HepG2 (cell line): ENCODE results near the gene PIGO.

Experiments
- CTCF ChIP-seq: sonication (generic); formaldehyde crosslinking; IDR thresholded peaks from 2 replicates; pipeline ENCODE4 v1.5.0; 2020; ENCODE audit warnings: mild to moderate bottlenecking, missing genetic modification reagents, moderate library complexity
- EP300 ChIP-seq, 3 experiments: sonication (generic) in 1 of 3; formaldehyde crosslinking in 1 of 3; IDR thresholded peaks; 2 replicates each; pipeline versions ENCODE4 v1.5.1 to v1.6.1; 2011 to 2020; ENCODE audit warnings: low read depth in 2 of 3, low read length in 2 of 3, borderline replicate concordance in 1 of 3, improper control_type of control experiment in 1 of 3, mild to moderate bottlenecking in 1 of 3, missing genetic modification reagents in 1 of 3, moderate library complexity in 1 of 3
- FOXM1 ChIP-seq: sonication (generic); formaldehyde crosslinking; IDR thresholded peaks from 2 replicates; pipeline ENCODE4 v1.5.0; 2020; ENCODE audit warnings: missing genetic modification reagents
- HHEX ChIP-seq: IDR thresholded peaks from 2 replicates; pipeline ENCODE4 v1.6.1; 2016; ENCODE audit warnings: control low read depth
- HNRNPH1 ChIP-seq: fragments of 200-400 bp; formaldehyde crosslinking; optimal IDR thresholded peaks from 2 replicates; pipeline ENCODE3; 2017; ENCODE audit warnings: mild to moderate bottlenecking, low read depth, low read length
- MYC ChIP-seq: sonication (generic); formaldehyde crosslinking; IDR thresholded peaks from 2 replicates; pipeline ENCODE4 v1.9.0; 2021; ENCODE audit warnings: missing genetic modification reagents, borderline replicate concordance
- POLR2A ChIP-seq, 2 experiments: IDR thresholded peaks; 2 replicates each; pipeline ENCODE4 v1.6.1; 2011; ENCODE audit warnings: low read depth in 2 of 2, low read length in 2 of 2, mild to moderate bottlenecking in 1 of 2, moderate library complexity in 1 of 2; ENCODE audit not compliant: insufficient read depth in 1 of 2
- RAD21 ChIP-seq: fragments of 450-650 bp; formaldehyde crosslinking; IDR thresholded peaks from 2 replicates; pipeline ENCODE4 v1.5.0; 2020; ENCODE audit warnings: mild to moderate bottlenecking
- RAD51 ChIP-seq: fragments of 450-650 bp; IDR thresholded peaks from 2 replicates; pipeline ENCODE4 v1.6.1; 2016; ENCODE audit warnings: borderline replicate concordance
- RFX1 ChIP-seq: fragments of 450-650 bp; IDR thresholded peaks from 2 replicates; pipeline ENCODE4 v1.6.1; 2017
- RFXAP ChIP-seq: sonication (generic); formaldehyde crosslinking; IDR thresholded peaks from 2 replicates; pipeline ENCODE4 v1.4.0; 2020; ENCODE audit warnings: missing genetic modification reagents, borderline replicate concordance
- TCF7L2 ChIP-seq: IDR thresholded peaks from 2 replicates; pipeline ENCODE4 v1.6.1; 2011; ENCODE audit warnings: mild to moderate bottlenecking, low read depth, low read length, moderate library complexity
- ZFX ChIP-seq: sonication (generic); formaldehyde crosslinking; IDR thresholded peaks from 2 replicates; pipeline ENCODE4 v1.4.0; 2020; ENCODE audit warnings: mild to moderate bottlenecking, low read depth, missing genetic modification reagents, moderate library complexity

GRCh38 chr9:35067056-35067455, 29.3 kb downstream of the PIGO start:
- TF ChIP-seq TCF7L2 (no peak), ZFX (CRISPR knock-in tag) (no peak), CTCF (CRISPR knock-in tag) (no peak), HNRNPH1 (no peak), EP300 (IDR thresholded peaks at IDR 0.05; ENCODE audit: low read depth in 2 of 2, low read length in 2 of 2) (no peak), EP300 (CRISPR knock-in tag; IDR thresholded peaks at IDR 0.05; ENCODE audit: borderline replicate concordance) (no peak), RFXAP (no peak), RFX1 (no peak), HHEX (CRISPR knock-in tag) (no peak), MYC (CRISPR knock-in tag) (no peak), FOXM1 (CRISPR knock-in tag) (no peak), RAD21 (no peak), RAD51 (no peak), POLR2A (IDR thresholded peaks at IDR 0.05; ENCODE audit: insufficient read depth in 1 of 2, low read depth in 2 of 2, low read length in 2 of 2) (no peak)
